Spleen (tissue), 7 donors: ENCODE results near the gene FCAMR.

Experiments used
- CTCF ChIP-seq, 11 experiments: fragments of 200-600 bp in 7 of 11; fragments of 450-650 bp in 4 of 11; sonication (generic) in 4 of 11; IDR thresholded peaks in 8 of 11; conservative IDR thresholded peaks in 3 of 11; 1 replicate in 7 of 11; 2 replicates in 4 of 11; pipeline versions ENCODE4 v1.4.0 to v1.8.0; 2016 to 2021; ENCODE audit warnings: antibody characterized with exemption in 11 of 11, inconsistent platforms in 4 of 11, mild to moderate bottlenecking in 1 of 11
- POLR2A ChIP-seq, 3 donors: fragments of 450-650 bp; IDR thresholded peaks; one replicate each; pipeline ENCODE4 v1.5.1; 2017; ENCODE audit warnings: antibody characterized with exemption in 3 of 3, mild to moderate bottlenecking in 1 of 3
- donor health status: DM: no; HTN: no; CAD: no; lungs with moderate emphysema.
- donor health status: DM: no; HTN: no; CAD: no.
- donor health status: DM: no; HTN: no; CAD: no.

GRCh38 chr1:206939841-206940587 is 30.2 kb downstream of the FCAMR start:
- TF ChIP-seq CTCF (IDR thresholded peaks at IDR 0.05 in 8 of 11, conservative IDR thresholded peaks at IDR 0.05 in 3 of 11) (no peak), POLR2A (IDR thresholded peaks at IDR 0.05) (no peak)
